HCT116 (cell line): Measurements from ENCODE around the gene AK4. TPM values are rescaled to one million over a fixed set of nuclear protein-coding genes. Genes with fewer than 3 reads are reported as not detected.

Experiments used
- ATAC-seq: fragments of 200-7000 bp; cut with Tn5 transposase; 2 replicates; pipeline ENCODE4 v1.9.1; 2020; ENCODE audit warnings: mild to moderate bottlenecking, moderate library complexity
- BruUV-seq: library from RNA; stranded (reverse); fragments of 400-500 nt; replicated peaks from 2 replicates; lab custom pipeline; 2021; lab: Mats Ljungman, UMichigan
- CTCF ChIA-PET: fragments of 300-600 bp; sonication (Branson Sonifier 250); formaldehyde crosslinking; loops from one replicate; lab custom pipeline; 2021; ENCODE audit warnings: antibody characterized with exemption; lab: Charles Lee
- POLR2A ChIA-PET: fragments of 300-600, 350-600 bp; sonication (Branson Sonifier 250); formaldehyde crosslinking; loops from one replicate; lab custom pipeline; 2021; ENCODE audit warnings: antibody characterized with exemption; lab: Charles Lee
- RAD21 ChIA-PET, 2 experiments: fragments of 300-600 bp; sonication (Branson Sonifier 250); formaldehyde crosslinking; loops; one replicate each; lab custom pipeline; 2023; ENCODE audit warnings: low total read pairs in 2 of 2; ENCODE audit not compliant: uncharacterized antibody in 2 of 2, unreplicated experiment in 2 of 2, low non-redundant PET in 1 of 2; lab: Charles Lee
- DNase-seq: peaks from one replicate; pipeline ENCODE4 v3.0.0-alpha.2; 2010; ENCODE audit warnings: low read depth, low spot score
- H2AFZ ChIP-seq: fragments of 200-600 bp; shearing (Covaris generic), sonication (generic); 2 replicates; pipeline ENCODE4 v1.6.1; 2017; ENCODE audit warnings: low read depth, mixed run types, mixed read lengths, antibody characterized with exemption, low read length; ENCODE audit not compliant: poor library complexity, severe bottlenecking
- H3K27ac ChIP-seq: 2 replicates; pipeline ENCODE4 v1.5.1; 2012; ENCODE audit warnings: low read depth, low read length
- H3K27me3 ChIP-seq: fragments of 200-600 bp; sonication (generic); 2 replicates; pipeline ENCODE4 v1.6.1; 2016; ENCODE audit warnings: mixed run types, low read length, mixed read lengths; ENCODE audit not compliant: insufficient read depth
- H3K36me3 ChIP-seq, 2 experiments: fragments of 200-500 bp in 1 of 2; fragments of 200-600 bp in 1 of 2; sonication (Bioruptor generic) in 1 of 2; sonication (generic) in 1 of 2; 2 replicates each; pipeline versions ENCODE4 v1.5.1 to v1.6.1; 2014 to 2016; ENCODE audit warnings: low read length in 2 of 2, inconsistent platforms in 1 of 2, mixed read lengths in 1 of 2, mixed run types in 1 of 2; ENCODE audit not compliant: insufficient read depth in 2 of 2, control insufficient read depth in 1 of 2
- H3K4me1 ChIP-seq, 2 experiments: fragments of 200-600 bp in 1 of 2; sonication (generic) in 1 of 2; 2 replicates each; pipeline versions ENCODE4 v1.5.1 to v1.6.1; 2012 to 2017; ENCODE audit warnings: low read length in 2 of 2, inconsistent platforms in 1 of 2, mild to moderate bottlenecking in 1 of 2, mixed read lengths in 1 of 2, mixed run types in 1 of 2, moderate library complexity in 1 of 2; ENCODE audit not compliant: insufficient read depth in 2 of 2, control insufficient read depth in 1 of 2
- H3K4me2 ChIP-seq: fragments of 200-600 bp; sonication (generic); 2 replicates; pipeline ENCODE4 v1.6.1; 2017; ENCODE audit warnings: mixed run types, low read length, mixed read lengths
- H3K4me3 ChIP-seq, 2 experiments: fragments of 200-600 bp in 1 of 2; sonication (generic) in 1 of 2; replicated peaks in 1 of 2; 2 replicates each; pipeline ENCODE4 v1.5.1; 2011 to 2016; ENCODE audit warnings: low read length in 2 of 2, control low read depth in 1 of 2, low read depth in 1 of 2, mild to moderate bottlenecking in 1 of 2, mixed read lengths in 1 of 2, mixed run types in 1 of 2
- H3K79me2 ChIP-seq: fragments of 200-600 bp; sonication (generic); 2 replicates; pipeline ENCODE4 v1.6.1; 2017; ENCODE audit warnings: mild to moderate bottlenecking, mixed run types, low read length, moderate library complexity, mixed read lengths; ENCODE audit not compliant: insufficient read depth
- H3K9ac ChIP-seq: fragments of 200-600 bp; sonication (generic); 2 replicates; pipeline ENCODE4 v1.6.1; 2016; ENCODE audit warnings: low read length, mixed read lengths
- H3K9me2 ChIP-seq: fragments of 200-600 bp; sonication (generic), shearing (Covaris generic); 2 replicates; pipeline ENCODE4 v1.6.1; 2017; ENCODE audit warnings: mixed run types, mild to moderate bottlenecking, moderate library complexity; ENCODE audit not compliant: insufficient read depth
- H3K9me3 ChIP-seq, 2 experiments: fragments of 200-500 bp in 1 of 2; fragments of 200-600 bp in 1 of 2; sonication (Bioruptor generic) in 1 of 2; sonication (generic) in 1 of 2; 2 replicates each; pipeline ENCODE4 v1.6.1; 2014 to 2017; ENCODE audit warnings: low read length in 2 of 2, mixed read lengths in 2 of 2, inconsistent platforms in 1 of 2, low read depth in 1 of 2, mild to moderate bottlenecking in 1 of 2, mixed run types in 1 of 2, moderate library complexity in 1 of 2; ENCODE audit not compliant: control insufficient read depth in 1 of 2, insufficient read depth in 1 of 2
- H4K20me1 ChIP-seq: fragments of 200-600 bp; sonication (generic), shearing (Covaris generic); 2 replicates; pipeline ENCODE4 v1.6.1; 2017; ENCODE audit warnings: mixed run types, mild to moderate bottlenecking, moderate library complexity; ENCODE audit not compliant: insufficient read depth
- CBX3 ChIP-seq: IDR thresholded peaks from 2 replicates; pipeline ENCODE4 v1.6.1; 2012; ENCODE audit warnings: low read depth
- CEBPB ChIP-seq: IDR thresholded peaks from 2 replicates; pipeline ENCODE4 v1.6.1; 2012; ENCODE audit warnings: low read depth
- EGR1 ChIP-seq: IDR thresholded peaks from 2 replicates; pipeline ENCODE4 v1.6.1; 2012; ENCODE audit warnings: low read depth
- ELF1 ChIP-seq: IDR thresholded peaks from 2 replicates; pipeline ENCODE4 v1.6.1; 2012; ENCODE audit warnings: low read depth, borderline replicate concordance
- EZH2 ChIP-seq: fragments of 200-600 bp; sonication (generic); IDR thresholded peaks from 2 replicates; pipeline ENCODE4 v1.6.1; 2017; ENCODE audit warnings: antibody characterized with exemption, mixed run types
- EZH2phosphoT487 ChIP-seq: fragments of 200-600 bp; IDR thresholded peaks from 2 replicates; pipeline ENCODE4 v1.6.1; 2018; ENCODE audit warnings: antibody characterized with exemption, borderline replicate concordance
- FOSL1 ChIP-seq: IDR thresholded peaks from 2 replicates; pipeline ENCODE4 v1.6.1; 2012; ENCODE audit warnings: low read depth
- JUND ChIP-seq: IDR thresholded peaks from 2 replicates; pipeline ENCODE4 v1.6.1; 2012
- POLR2A ChIP-seq: IDR thresholded peaks from 2 replicates; pipeline ENCODE4 v1.7.0; 2011; ENCODE audit warnings: borderline replicate concordance; ENCODE audit not compliant: insufficient read depth, insufficient read length; ENCODE audit errors: extremely low read depth
- POLR2AphosphoS5 ChIP-seq: IDR thresholded peaks from 2 replicates; pipeline ENCODE4 v1.6.1; 2011; ENCODE audit warnings: mild to moderate bottlenecking, low read depth, low read length, moderate library complexity
- RAD21 ChIP-seq: IDR thresholded peaks from 2 replicates; pipeline ENCODE4 v1.6.1; 2012; ENCODE audit warnings: low read depth, mild to moderate bottlenecking
- REST ChIP-seq: IDR thresholded peaks from 2 replicates; pipeline ENCODE4 v1.6.1; 2012; ENCODE audit warnings: low read depth
- SIN3A ChIP-seq: IDR thresholded peaks from 2 replicates; pipeline ENCODE4 v1.6.1; 2012; ENCODE audit warnings: low read depth
- SRF ChIP-seq: IDR thresholded peaks from 2 replicates; pipeline ENCODE4 v1.6.1; 2012; ENCODE audit warnings: low read depth
- TCF7L2 ChIP-seq: IDR thresholded peaks from 2 replicates; pipeline ENCODE4 v1.7.0; 2011; ENCODE audit warnings: borderline replicate concordance, inconsistent platforms; ENCODE audit not compliant: insufficient read depth, insufficient read length; ENCODE audit errors: extremely low read depth
- YY1 ChIP-seq: IDR thresholded peaks from 2 replicates; pipeline ENCODE4 v1.6.1; 2011; ENCODE audit warnings: low read length, low read depth, moderate library complexity, mild to moderate bottlenecking; ENCODE audit not compliant: insufficient replicate concordance; ENCODE audit errors: extremely low read depth
- ZBTB33 ChIP-seq: IDR thresholded peaks from 2 replicates; pipeline ENCODE4 v1.6.1; 2011; ENCODE audit warnings: mild to moderate bottlenecking, low read length, moderate library complexity; ENCODE audit not compliant: insufficient replicate concordance; ENCODE audit errors: extremely low read depth
- ZFX ChIP-seq: fragments of 450-650 bp; IDR thresholded peaks from 2 replicates; pipeline ENCODE4 v1.6.1; 2017
- ZNF274 ChIP-seq: fragments of 200-500 bp; sonication (Bioruptor generic); IDR thresholded peaks from 2 replicates; pipeline ENCODE4 v1.6.1; 2014; ENCODE audit warnings: mild to moderate bottlenecking, low read depth, low read length, inconsistent platforms
- intact Hi-C: fragments of 100-400 bp; cut with micrococcal nuclease; formaldehyde crosslinking; loops from 2 replicates; pipeline ENCODE4 v1.10.0; 2022
- total RNA-seq: library from RNA; stranded (reverse); gene quantifications from one replicate; pipeline ENCODE4 v1.2.1, GENCODE V29; 2021; ENCODE audit not compliant: unreplicated experiment
- TF ChIP-seq, protein P1 (sequence below): IDR thresholded peaks from 2 replicates; pipeline ENCODE4 v1.6.1; 2012

AK4 gene
- total RNA-seq, 1 experiment from 2014 or later, result 51.5 TPM

DNA sequence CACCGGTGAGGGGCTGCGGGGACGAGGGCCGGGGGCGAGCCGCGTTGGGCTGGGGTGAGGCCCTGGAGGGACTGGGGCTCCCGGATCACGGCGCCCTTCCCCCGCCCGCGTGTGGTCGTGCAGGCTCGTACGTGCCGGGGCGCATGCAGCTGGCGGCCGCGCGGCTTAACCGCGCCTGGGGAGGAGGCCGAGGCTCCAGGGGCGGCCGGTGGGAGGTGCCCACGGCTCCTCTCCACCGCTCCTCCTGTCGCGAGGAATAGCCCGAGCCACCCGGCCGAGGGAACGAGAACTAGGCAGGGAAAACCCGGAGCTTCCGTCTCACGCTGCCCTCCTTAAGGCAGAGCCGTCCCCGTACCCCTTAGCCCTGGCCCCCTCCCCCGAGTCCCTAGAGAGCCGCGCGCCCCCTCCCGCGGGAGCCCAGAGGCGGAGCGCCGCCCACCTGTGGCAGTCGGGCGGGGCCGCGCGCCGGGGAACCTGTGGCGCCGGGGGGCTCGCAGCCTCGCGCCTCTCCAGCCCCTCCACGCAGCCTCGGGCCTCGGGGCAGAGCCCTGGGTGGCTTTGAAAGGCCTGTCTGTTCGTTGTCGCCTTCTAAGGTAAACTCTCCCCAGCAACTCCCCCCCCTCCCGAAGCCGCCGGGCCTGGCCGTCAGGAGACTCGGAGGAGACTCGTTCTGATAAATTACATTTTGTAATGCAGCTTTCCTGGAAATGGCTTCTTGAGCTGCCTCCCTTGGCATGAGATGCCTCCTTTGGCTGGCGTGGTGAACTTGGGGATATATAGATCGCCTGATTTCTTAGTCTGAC is 746 bp downstream of the AK4 start:
- Histone ChIP-seq H3K36me3 (0 out of 4 replicates have a peak, but pooled peaks cover 0 to 2% of the 10 kb centered on the region in 2 experiments), H3K9me3 (no peaks in the 10 kb centered on the region), H2AFZ (no peak overlapping the region), H3K4me3 (peak overlapping the region; percentile 70 to 87), H3K79me2 (peaks cover 48% of the 10 kb centered on the region), H3K4me2 (peak overlapping the region; percentile 96), H3K9ac (peak overlapping the region; percentile 82), H3K4me1 (peaks cover 9 to 31% of the 10 kb centered on the region in 2 experiments), H3K27me3 (no peaks in the 10 kb centered on the region), H3K9me2 (no peaks in the 10 kb centered on the region), H4K20me1 (no peaks in the 10 kb centered on the region), H3K27ac (peak overlapping the region; percentile 68)
- ChIA-PET CTCF (no interaction called here), RAD21 (no interaction called here), POLR2A (no interaction called here)
- no peak for DNase-seq
- intact Hi-C loops, result loop anchor here (10.0 kb wide), 1 partner anchor 84 kb away; no protein-coding TSS in a partner anchor
- ATAC-seq, result peak; percentile 73
- BruUV-seq, result no TSS peak
- TF ChIP-seq ELF1, result no peak
- no peak for TF ChIP-seq CBX3
- no peak for TF ChIP-seq EZH2
- no peak for TF ChIP-seq FOSL1
- no peak for TF ChIP-seq YY1
- no peak for TF ChIP-seq SRF
- TF ChIP-seq ZBTB33, result no peak
- no peak for TF ChIP-seq EGR1
- peak; percentile 45 for TF ChIP-seq ZFX
- no peak for TF ChIP-seq RAD21
- TF ChIP-seq ZNF274, result no peak
- TF ChIP-seq, protein P1, sequence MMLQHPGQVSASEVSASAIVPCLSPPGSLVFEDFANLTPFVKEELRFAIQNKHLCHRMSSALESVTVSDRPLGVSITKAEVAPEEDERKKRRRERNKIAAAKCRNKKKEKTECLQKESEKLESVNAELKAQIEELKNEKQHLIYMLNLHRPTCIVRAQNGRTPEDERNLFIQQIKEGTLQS, result no peak
- no peak for TF ChIP-seq REST
- no peak for TF ChIP-seq TCF7L2
- TF ChIP-seq SIN3A, result peak; percentile 30; the same call in 1 of the 2 replicates
- peak; percentile 46 for TF ChIP-seq POLR2AphosphoS5
- TF ChIP-seq JUND, result no peak
- TF ChIP-seq POLR2A, result no peak
- no peak for TF ChIP-seq EZH2phosphoT487
- TF ChIP-seq CEBPB, result no peak
